Skeletal muscle satellite cell (primary cell): Measurements from ENCODE around the gene RAMP2.

Experiments used
- H3K27me3 ChIP-seq: 2 replicates; pipeline ENCODE4 v1.7.0; 2013; ENCODE audit warnings: low read length; ENCODE audit not compliant: control insufficient read depth, insufficient read depth
- H3K36me3 ChIP-seq: 2 replicates; pipeline ENCODE4 v1.7.0; 2013; ENCODE audit warnings: mild to moderate bottlenecking, control low read depth, low read length; ENCODE audit not compliant: insufficient read depth
- H3K4me1 ChIP-seq: 2 replicates; pipeline ENCODE4 v1.7.0; 2013; ENCODE audit warnings: low read length; ENCODE audit not compliant: control insufficient read depth, insufficient read depth
- H3K4me2 ChIP-seq: 2 replicates; pipeline ENCODE4 v1.7.0; 2013; ENCODE audit warnings: mild to moderate bottlenecking, low read length
- H3K4me3 ChIP-seq: 2 replicates; pipeline ENCODE4 v1.7.0; 2013; ENCODE audit warnings: low read length
- H3K9ac ChIP-seq: 2 replicates; pipeline ENCODE4 v1.7.0; 2013; ENCODE audit warnings: mild to moderate bottlenecking, low read depth, low read length, moderate library complexity
- H3K9me3 ChIP-seq: replicated peaks from 2 replicates; pipeline ENCODE4 v1.7.0; 2013; ENCODE audit warnings: mild to moderate bottlenecking, control low read depth, low read length

RAMP2 gene

GRCh38 chr17:42783062-42783790 lies 22.2 kb downstream of the RAMP2 start:
- H3K4me2 ChIP-seq, result peak overlapping the region; percentile 93
- peaks cover 23% of the 10 kb centered on the region for H3K36me3 ChIP-seq
- H3K4me3 ChIP-seq, result peak overlapping the region; percentile 73
- H3K4me1 ChIP-seq, result peaks cover 50% of the 10 kb centered on the region
- peaks cover 48% of the 10 kb centered on the region for H3K27me3 ChIP-seq
- no peaks in the 10 kb centered on the region for H3K9me3 ChIP-seq
- peak overlapping the region; percentile 28 for H3K9ac ChIP-seq

GRCh38 chr17:42783791-42784138 lies 22.7 kb downstream of the RAMP2 start:
- Histone ChIP-seq H3K9ac (no peak overlapping the region), H3K27me3 (peaks cover 48% of the 10 kb centered on the region), H3K4me3 (peak overlapping the region; percentile 49), H3K36me3 (peaks cover 23% of the 10 kb centered on the region), H3K9me3 (no peaks in the 10 kb centered on the region), H3K4me2 (peak overlapping the region; percentile 93), H3K4me1 (peaks cover 50% of the 10 kb centered on the region)

- Histone ChIP-seq H3K36me3 (peaks cover 18% of the 10 kb centered on the region), H3K4me2 (peak overlapping the region; percentile 93), H3K4me3 (no peak overlapping the region), H3K4me1 (peaks cover 50% of the 10 kb centered on the region), H3K27me3 (peaks cover 48% of the 10 kb centered on the region), H3K9ac (no peak overlapping the region), H3K9me3 (no peaks in the 10 kb centered on the region)
Measured at GRCh38 chr17:42784409-42784808, 23.4 kb downstream of the RAMP2 start.

GRCh38 chr17:42784811-42785592 lies 24.0 kb downstream of the RAMP2 start:
- Histone ChIP-seq H3K9me3 (no peaks in the 10 kb centered on the region), H3K4me1 (peaks cover 45% of the 10 kb centered on the region), H3K27me3 (peaks cover 48% of the 10 kb centered on the region), H3K4me2 (peak overlapping the region; percentile 93), H3K4me3 (no peak overlapping the region), H3K9ac (no peak overlapping the region), H3K36me3 (peaks cover 17% of the 10 kb centered on the region)

GRCh38 chr17:42787266-42787665 lies 26.2 kb downstream of the RAMP2 start:
- H3K9me3 ChIP-seq, result no peaks in the 10 kb centered on the region
- no peak overlapping the region for H3K4me3 ChIP-seq
- peaks cover 17% of the 10 kb centered on the region for H3K36me3 ChIP-seq
- H3K27me3 ChIP-seq, result peaks cover 34% of the 10 kb centered on the region
- H3K4me2 ChIP-seq, result no peak overlapping the region
- H3K9ac ChIP-seq, result no peak overlapping the region
- H3K4me1 ChIP-seq, result peaks cover 30% of the 10 kb centered on the region

GRCh38 chr17:42791948-42792347 lies 30.9 kb downstream of the RAMP2 start:
- H3K27me3 ChIP-seq, result no peaks in the 10 kb centered on the region

GRCh38 chr17:42792545-42792944 lies 31.5 kb downstream of the RAMP2 start:
- Histone ChIP-seq H3K4me1 (peaks cover 4% of the 10 kb centered on the region), H3K4me3 (no peak overlapping the region), H3K9ac (no peak overlapping the region), H3K27me3 (no peaks in the 10 kb centered on the region), H3K4me2 (no peak overlapping the region), H3K9me3 (no peaks in the 10 kb centered on the region), H3K36me3 (peaks cover 14% of the 10 kb centered on the region)

More at GRCh38 chr17:42791948-42792347, 30.9 kb downstream of the RAMP2 start:
- peaks cover 14% of the 10 kb centered on the region for H3K36me3 ChIP-seq
- H3K4me2 ChIP-seq, result no peak overlapping the region
- H3K4me3 ChIP-seq, result no peak overlapping the region
- H3K9me3 ChIP-seq, result no peaks in the 10 kb centered on the region
- no peak overlapping the region for H3K9ac ChIP-seq
- H3K4me1 ChIP-seq, result no peaks in the 10 kb centered on the region

- no peaks in the 10 kb centered on the region for H3K9me3 ChIP-seq
- no peak overlapping the region for H3K9ac ChIP-seq
- H3K4me3 ChIP-seq, result no peak overlapping the region
- H3K4me1 ChIP-seq, result peaks cover 12% of the 10 kb centered on the region
- peaks cover 6% of the 10 kb centered on the region for H3K36me3 ChIP-seq
- no peak overlapping the region for H3K4me2 ChIP-seq
- H3K27me3 ChIP-seq, result no peaks in the 10 kb centered on the region
Measured at GRCh38 chr17:42795061-42795460, 34.0 kb downstream of the RAMP2 start.

- Histone ChIP-seq H3K4me2 (no peak overlapping the region), H3K4me1 (peaks cover 12% of the 10 kb centered on the region), H3K36me3 (peaks cover 6% of the 10 kb centered on the region), H3K4me3 (no peak overlapping the region), H3K27me3 (no peaks in the 10 kb centered on the region), H3K9me3 (no peaks in the 10 kb centered on the region), H3K9ac (no peak overlapping the region)
Measured at GRCh38 chr17:42795465-42795864, 34.4 kb downstream of the RAMP2 start.

- peaks cover 6% of the 10 kb centered on the region for H3K36me3 ChIP-seq
- H3K4me3 ChIP-seq, result no peak overlapping the region
- peaks cover 12% of the 10 kb centered on the region for H3K4me1 ChIP-seq
- H3K4me2 ChIP-seq, result no peak overlapping the region
- no peaks in the 10 kb centered on the region for H3K27me3 ChIP-seq
- no peaks in the 10 kb centered on the region for H3K9me3 ChIP-seq
- H3K9ac ChIP-seq, result no peak overlapping the region
Measured at GRCh38 chr17:42796066-42796758, 35.2 kb downstream of the RAMP2 start.
